OCI-LY1 (cell line): Measurements from ENCODE around the gene ERVH48-1.

Experiments
- H2AFZ ChIP-seq: fragments of 200-600 bp; sonication (generic), shearing (Covaris generic); 2 replicates; pipeline ENCODE4 v1.6.0; 2014; ENCODE audit warnings: antibody characterized with exemption, mild to moderate bottlenecking, low read length
- H3F3A ChIP-seq: fragments of 200-600 bp; sonication (generic), shearing (Covaris generic); 2 replicates; pipeline ENCODE4 v1.6.0; 2014; ENCODE audit warnings: mild to moderate bottlenecking, antibody characterized with exemption, low read length, moderate library complexity; ENCODE audit not compliant: insufficient read depth
- H3K27ac ChIP-seq: fragments of 200-600 bp; sonication (generic); 2 replicates; pipeline ENCODE4 v1.5.1; 2014; ENCODE audit warnings: low read length, mixed run types, mild to moderate bottlenecking, low read depth; ENCODE audit not compliant: poor library complexity, severe bottlenecking
- H3K27me3 ChIP-seq: fragments of 200-600 bp; sonication (generic); 2 replicates; pipeline ENCODE4 v1.6.0; 2014; ENCODE audit warnings: antibody characterized with exemption, mild to moderate bottlenecking, low read length, moderate library complexity; ENCODE audit not compliant: insufficient read depth
- H3K36me3 ChIP-seq: fragments of 200-600 bp; sonication (generic); 2 replicates; pipeline ENCODE4 v1.6.1; 2014; ENCODE audit warnings: mild to moderate bottlenecking, antibody characterized with exemption, low read length, moderate library complexity, mixed read lengths; ENCODE audit not compliant: insufficient read depth
- H3K4me1 ChIP-seq: fragments of 200-600 bp; sonication (generic); 2 replicates; pipeline ENCODE4 v1.5.1; 2014; ENCODE audit warnings: mild to moderate bottlenecking, low read length, moderate library complexity; ENCODE audit not compliant: insufficient read depth, severe bottlenecking
- H3K4me2 ChIP-seq: fragments of 200-600 bp; sonication (generic), shearing (Covaris generic); 2 replicates; pipeline ENCODE4 v1.6.1; 2014; ENCODE audit warnings: low read length
- H3K4me3 ChIP-seq: fragments of 200-600 bp; sonication (generic); 2 replicates; pipeline ENCODE4 v1.5.1; 2014; ENCODE audit warnings: low read length, low read depth, mild to moderate bottlenecking, mixed read lengths; ENCODE audit not compliant: poor library complexity, severe bottlenecking
- H3K79me2 ChIP-seq: fragments of 200-600 bp; shearing (Covaris generic); 2 replicates; pipeline ENCODE4 v1.6.1; 2016; ENCODE audit warnings: mixed run types, low read length, mixed read lengths; ENCODE audit not compliant: insufficient read depth
- H3K9ac ChIP-seq: fragments of 200-600 bp; sonication (generic), shearing (Covaris generic); 2 replicates; pipeline ENCODE4 v1.6.1; 2014; ENCODE audit warnings: mild to moderate bottlenecking, low read length, mixed read lengths
- H3K9me2 ChIP-seq: fragments of 200-600 bp; sonication (generic), shearing (Covaris generic); 2 replicates; pipeline ENCODE4 v1.6.1; 2014; ENCODE audit warnings: low read depth, mild to moderate bottlenecking, low read length, mixed read lengths
- H3K9me3 ChIP-seq: fragments of 200-600 bp; shearing (Covaris generic); 2 replicates; pipeline ENCODE4 v1.6.1; 2014; ENCODE audit warnings: low read length, mixed read lengths
- H4K20me1 ChIP-seq: fragments of 200-600 bp; sonication (generic), shearing (Covaris generic); 2 replicates; pipeline ENCODE4 v1.6.0; 2016; ENCODE audit warnings: mild to moderate bottlenecking, low read length; ENCODE audit not compliant: insufficient read depth
- CTCF ChIP-seq: fragments of 200-600 bp; sonication (generic), shearing (Covaris generic); IDR thresholded peaks from 2 replicates; pipeline ENCODE4 v1.5.1; 2017; ENCODE audit warnings: mild to moderate bottlenecking, antibody characterized with exemption, low read length, moderate library complexity, mixed read lengths
- EZH2 ChIP-seq: fragments of 200-600 bp; sonication (generic), shearing (Covaris generic); IDR thresholded peaks from 2 replicates; pipeline ENCODE4 v1.8.0; 2017; ENCODE audit warnings: borderline replicate concordance, mixed run types, mild to moderate bottlenecking, antibody characterized with exemption, low read length, moderate library complexity, mixed read lengths

Gene ERVH48-1

GRCh38 chr21:42900446-42900845 is 25.0 kb downstream of the ERVH48-1 start:
- Histone ChIP-seq H3K4me1 (no peaks in the 10 kb centered on the region), H3K36me3 (peaks cover 64% of the 10 kb centered on the region), H3K79me2 (no peaks in the 10 kb centered on the region; the same call in 1 of the 2 replicates), H3K9ac (no peak overlapping the region), H3K9me2 (no peaks in the 10 kb centered on the region), H2AFZ (no peak overlapping the region), H4K20me1 (no peaks in the 10 kb centered on the region), H3K27me3 (no peaks in the 10 kb centered on the region), H3F3A (no peaks in the 10 kb centered on the region), H3K4me3 (no peak overlapping the region), H3K27ac (no peak overlapping the region), H3K4me2 (no peak overlapping the region), H3K9me3 (no peaks in the 10 kb centered on the region)
- TF ChIP-seq EZH2 (no peak), CTCF (no peak)

GRCh38 chr21:42892931-42893755 is 32.3 kb downstream of the ERVH48-1 start, which contains the start of gene NDUFV3:
TSS of gene NDUFV3 (plus strand) at chr21:42893309. CDS start at chr21:42893334, 25 bp downstream.
- Histone ChIP-seq H3K4me1 (peaks cover 22% of the 10 kb centered on the region), H4K20me1 (no peaks in the 10 kb centered on the region), H3K79me2 (no peaks in the 10 kb centered on the region; the same call in 1 of the 2 replicates), H3K27me3 (no peaks in the 10 kb centered on the region), H3K27ac (peak within 1 kb of the TSS; percentile 75), H2AFZ (0 out of 2 replicates have a peak within 1 kb of the TSS, but pooled peaks have one; percentile 29), H3K9ac (peak within 1 kb of the TSS; percentile 85), H3K9me2 (no peaks in the 10 kb centered on the region), H3K36me3 (peaks cover 11% of the 10 kb centered on the region), H3K4me2 (peak within 1 kb of the TSS; percentile 98), H3K4me3 (peak within 1 kb of the TSS; percentile 93), H3F3A (no peaks in the 10 kb centered on the region), H3K9me3 (no peaks in the 10 kb centered on the region)
- TF ChIP-seq CTCF (no peak), EZH2 (no peak)

GRCh38 chr21:42892582-42892930 is 32.9 kb downstream of the ERVH48-1 start:
- Histone ChIP-seq H3K27ac (peak overlapping the region; percentile 75), H2AFZ (0 out of 2 replicates have a peak overlapping the region, but pooled peaks have one; percentile 29), H3K9me3 (no peaks in the 10 kb centered on the region), H4K20me1 (no peaks in the 10 kb centered on the region), H3K4me3 (peak overlapping the region; percentile 93), H3K9ac (peak overlapping the region; percentile 82), H3K79me2 (no peaks in the 10 kb centered on the region; the same call in 1 of the 2 replicates), H3F3A (no peaks in the 10 kb centered on the region), H3K4me2 (peak overlapping the region; percentile 98), H3K36me3 (peaks cover 5% of the 10 kb centered on the region), H3K9me2 (no peaks in the 10 kb centered on the region), H3K27me3 (no peaks in the 10 kb centered on the region), H3K4me1 (peaks cover 22% of the 10 kb centered on the region)
- TF ChIP-seq CTCF (no peak), EZH2 (no peak)
